Hippocampal formation (tissue), 2 donors: Measurements from ENCODE around the gene HIKESHI.
"Not testable (repeated sequence)": the region's sequence is repeated elsewhere in the genome, so short reads cannot be mapped to it uniquely, and the experiment has no call there.

ENCODE experiments used
- DNase-seq, 2 donors: peaks; one replicate each; lab custom pipeline; 2025; lab: John Stamatoyannopoulos, UW

Gene HIKESHI

DNA sequence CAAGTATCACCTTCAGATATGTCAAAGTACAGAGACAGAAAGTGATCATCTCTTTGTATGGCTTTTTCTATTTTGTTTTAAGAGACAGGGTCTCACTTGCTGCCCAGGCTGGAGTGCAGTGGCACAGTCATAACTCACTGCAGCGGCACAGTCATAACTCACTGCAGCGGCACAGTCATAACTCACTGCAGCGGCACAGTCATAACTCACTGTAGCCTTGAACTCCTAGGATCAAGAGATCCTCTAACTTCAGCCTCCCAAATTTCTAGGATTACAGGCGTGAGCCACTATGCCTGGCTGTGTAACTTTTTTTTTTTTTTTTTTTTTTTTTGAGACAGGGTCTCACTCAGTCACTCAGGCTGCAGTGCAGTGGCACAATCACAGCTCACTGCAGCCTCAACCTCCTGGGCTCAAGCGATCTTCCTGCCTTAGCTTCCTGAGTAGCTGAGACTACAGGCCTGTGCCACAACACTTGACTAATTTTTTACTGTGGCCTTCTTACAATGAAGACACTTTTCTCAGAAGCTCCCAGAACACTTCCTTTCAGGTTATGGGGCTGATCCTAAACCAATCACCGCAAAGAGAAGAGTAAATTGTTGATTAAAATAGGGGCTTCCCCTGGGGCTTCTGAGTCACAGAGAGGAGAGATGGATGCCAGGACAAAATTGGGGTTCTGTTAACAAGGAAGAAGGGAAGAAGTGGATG lies 9.0 kb upstream of the HIKESHI start:
- DNase-seq, result no peak

- no peak for DNase-seq
These were observed 8.0 kb upstream of the HIKESHI start for GRCh38 chr11:86294026-86294425.

DNA sequence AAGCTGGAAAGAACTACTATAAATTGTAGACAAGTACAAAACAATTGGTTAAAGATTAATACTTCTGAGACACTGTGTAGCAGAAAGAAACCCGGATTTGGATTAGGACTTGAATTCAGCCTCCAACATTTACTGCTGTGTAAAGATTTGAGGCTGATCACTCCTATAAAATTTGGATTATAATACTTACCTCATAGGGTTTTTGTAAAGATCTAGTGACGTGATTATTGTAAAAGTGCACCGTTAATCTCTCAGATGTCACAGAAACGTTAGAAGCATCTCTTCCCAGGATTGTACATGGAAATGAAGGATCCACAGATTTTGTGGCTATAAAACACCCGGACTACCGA lies 323 bp upstream of the HIKESHI start:
- DNase-seq, result no peak

DNA sequence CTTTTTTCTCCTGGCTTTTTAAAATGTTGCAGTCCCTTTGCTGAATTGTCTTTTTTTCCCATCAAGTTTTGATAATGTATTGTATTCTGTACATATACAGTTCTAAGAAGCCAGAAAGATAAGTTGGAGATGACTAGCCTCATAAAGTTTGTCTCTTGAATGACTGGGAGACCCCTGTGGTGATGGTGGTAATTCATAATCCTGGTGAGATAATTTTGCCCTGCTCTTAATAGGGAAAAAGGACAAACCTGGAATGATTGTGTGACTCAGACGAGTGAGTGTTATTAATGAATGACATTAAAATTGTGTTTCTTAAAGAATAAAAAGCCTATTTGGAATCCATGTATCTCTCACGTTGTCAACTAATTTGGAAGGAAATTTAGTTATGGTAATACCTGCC lies 1.2 kb downstream of the HIKESHI start:
- no peak for DNase-seq

DNA sequence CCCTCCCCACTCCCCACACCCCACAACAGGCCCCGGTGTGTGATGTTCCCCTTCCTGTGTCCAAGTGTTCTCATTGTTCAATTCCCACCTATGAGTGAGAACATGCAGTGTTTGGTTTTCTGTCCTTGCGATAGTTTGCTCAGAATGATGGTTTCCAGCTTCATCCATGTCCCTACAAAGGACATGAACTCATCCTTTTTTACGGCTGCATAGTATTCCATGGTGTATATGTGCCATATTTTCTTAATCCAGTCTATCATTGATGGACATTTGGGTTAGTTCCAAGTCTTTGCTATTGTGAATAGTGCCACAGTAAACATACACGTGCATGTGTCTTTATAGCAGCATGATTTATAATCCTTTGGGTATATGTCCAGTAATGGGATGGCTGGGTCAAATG lies 6.7 kb downstream of the HIKESHI start:
- DNase-seq, result not testable (repeated sequence)

- no peak for DNase-seq
These were observed 11.8 kb downstream of the HIKESHI start for GRCh38 chr11:86313793-86314192.

GRCh38 chr11:86314636-86315035 lies 12.6 kb downstream of the HIKESHI start:
- DNase-seq, result no peak

DNA sequence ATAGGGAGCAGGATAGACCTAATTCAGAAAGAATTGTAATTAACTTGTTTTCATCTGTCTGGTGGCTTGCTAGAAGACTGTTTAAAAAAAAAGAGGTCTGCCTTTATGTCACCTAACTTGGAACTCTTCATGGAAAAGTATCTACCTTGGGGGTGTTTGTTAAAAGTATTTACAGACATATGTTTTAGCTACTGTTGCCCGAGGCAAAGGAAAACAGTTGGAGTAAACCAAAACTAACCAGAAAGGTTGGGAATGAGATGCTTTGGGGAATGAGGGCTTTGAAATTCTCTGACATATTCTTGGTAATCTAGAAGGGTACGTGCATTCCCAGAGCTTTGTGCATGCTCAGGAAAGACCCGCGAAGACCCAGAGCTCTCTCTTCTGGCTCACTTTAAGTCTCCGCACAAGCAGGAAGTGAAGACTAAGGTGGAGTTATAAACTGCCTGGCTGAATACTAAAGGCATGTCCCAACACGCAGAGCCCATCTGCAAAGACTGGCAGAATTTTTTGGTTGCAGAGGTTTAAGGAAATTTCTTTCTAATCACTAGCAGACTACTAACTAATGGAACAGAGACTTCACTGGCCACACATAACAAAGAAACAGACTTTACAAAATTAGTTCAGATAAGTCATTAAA lies 33.2 kb downstream of the HIKESHI start:
- DNase-seq, result no peak

- DNase-seq, result no peak
These were observed 35.2 kb downstream of the HIKESHI start for GRCh38 chr11:86337227-86337626.

- no peak for DNase-seq
These were observed 39.3 kb downstream of the HIKESHI start for GRCh38 chr11:86341382-86341781.

DNA sequence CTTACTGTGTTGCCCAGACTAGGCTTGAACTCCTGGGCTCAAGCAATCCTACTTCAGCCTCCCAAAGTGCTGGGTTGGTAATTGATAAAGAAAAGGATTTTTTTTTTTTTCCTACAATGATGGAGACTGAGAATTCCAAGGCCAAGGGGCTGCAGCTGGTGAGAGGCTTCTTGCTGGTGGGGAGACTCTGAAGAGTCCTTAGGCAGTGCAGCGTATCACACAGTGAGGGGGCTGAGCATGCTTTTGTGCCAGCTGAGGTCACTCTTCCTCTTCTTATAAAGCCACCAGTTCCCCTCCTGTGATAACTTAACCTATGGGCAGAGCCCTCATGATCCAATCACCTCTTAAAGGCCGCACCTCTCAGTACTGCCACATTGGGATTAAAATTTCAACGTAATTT lies 44.5 kb downstream of the HIKESHI start:
- no peak for DNase-seq

- no peak for DNase-seq
These were observed 53.2 kb downstream of the HIKESHI start for GRCh38 chr11:86355256-86355655.

DNA sequence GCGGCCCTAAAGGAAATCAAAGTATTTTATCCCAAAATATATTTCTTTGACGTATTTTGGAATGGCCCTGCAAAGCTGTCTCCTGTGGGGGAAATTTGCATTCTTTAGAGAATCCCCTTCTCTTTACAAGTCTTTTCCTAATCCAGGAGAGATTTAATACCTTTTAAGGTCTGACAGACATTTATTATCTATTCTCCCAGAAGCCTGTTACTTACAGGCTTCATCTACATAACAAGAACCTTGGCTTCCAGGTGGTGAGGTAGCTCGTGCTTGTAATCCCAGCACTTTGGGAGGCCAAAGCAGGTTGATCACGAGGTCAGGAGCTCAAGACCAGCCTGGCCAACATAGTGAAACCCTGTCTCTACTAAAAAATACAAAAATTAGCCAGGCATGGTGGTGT lies 55.4 kb downstream of the HIKESHI start:
- DNase-seq, result not testable (repeated sequence)

DNA sequence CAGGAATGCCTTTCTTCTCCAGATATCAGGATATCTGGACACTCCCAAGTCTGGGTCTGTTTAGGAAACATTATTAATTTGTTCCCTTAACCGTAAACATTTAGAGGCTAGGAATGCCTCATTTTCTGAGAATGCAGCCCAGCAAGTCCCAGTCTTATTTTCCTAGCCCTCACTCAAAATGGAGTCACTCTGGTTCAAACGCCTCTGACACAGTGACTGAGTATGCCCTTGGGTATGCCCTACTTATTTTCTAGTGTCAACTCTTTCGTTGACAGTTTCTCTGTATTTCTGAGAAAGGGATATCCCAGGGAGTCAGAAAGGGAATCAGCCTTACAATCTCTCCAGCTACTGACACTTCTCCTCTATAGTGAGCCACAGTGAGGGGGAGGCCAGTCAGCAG lies 56.7 kb downstream of the HIKESHI start:
- DNase-seq, result no peak

DNA sequence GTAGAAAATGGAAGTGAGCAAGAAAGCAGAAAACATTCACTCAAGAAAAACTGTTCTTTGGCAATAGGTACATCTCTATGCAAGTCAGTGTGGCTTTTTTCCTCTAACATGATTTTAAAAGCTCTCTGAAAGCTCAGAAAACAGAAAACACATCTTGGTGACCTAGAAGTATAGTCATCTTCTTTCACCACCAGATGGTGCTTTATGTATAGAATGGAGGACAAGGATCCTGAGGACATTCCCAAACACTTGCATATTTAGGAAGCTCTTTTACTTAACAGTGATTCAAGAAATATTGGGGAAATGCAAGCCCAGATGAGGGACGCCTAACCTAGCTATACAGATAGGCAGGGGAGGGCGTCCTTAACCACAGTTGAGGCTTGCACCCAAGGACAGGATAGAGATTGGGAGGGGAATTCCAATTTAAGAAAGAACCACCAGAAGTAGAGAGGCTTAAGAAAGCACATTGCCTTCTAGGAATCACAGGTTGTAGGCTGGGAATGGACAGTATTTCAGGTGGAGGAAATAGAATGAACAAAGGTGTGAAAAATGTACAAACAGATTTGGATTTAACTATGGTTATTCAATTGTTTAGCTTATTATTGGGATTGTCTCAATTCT lies 58.8 kb downstream of the HIKESHI start:
- peak in 1 of 2 donors; percentile 34 for DNase-seq

DNA sequence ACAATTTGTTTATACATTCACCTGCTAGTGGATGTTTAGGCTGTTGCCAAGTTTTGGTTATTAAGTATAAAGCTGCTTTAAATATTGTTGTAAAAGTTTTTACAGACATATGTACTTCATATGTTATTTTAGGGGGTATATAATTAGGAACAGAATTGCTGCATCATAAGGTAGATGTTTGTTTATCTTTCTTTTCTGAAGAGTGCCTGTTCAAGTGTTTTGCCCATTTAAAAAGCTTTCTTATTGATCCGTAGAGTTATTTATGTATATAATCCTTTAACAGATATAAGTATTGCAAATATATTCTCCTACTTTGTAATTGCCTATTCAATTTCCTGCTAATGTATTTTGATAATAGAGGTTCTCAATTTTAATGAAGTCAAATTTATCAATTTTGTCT lies 61.4 kb downstream of the HIKESHI start:
- DNase-seq, result no peak

DNA sequence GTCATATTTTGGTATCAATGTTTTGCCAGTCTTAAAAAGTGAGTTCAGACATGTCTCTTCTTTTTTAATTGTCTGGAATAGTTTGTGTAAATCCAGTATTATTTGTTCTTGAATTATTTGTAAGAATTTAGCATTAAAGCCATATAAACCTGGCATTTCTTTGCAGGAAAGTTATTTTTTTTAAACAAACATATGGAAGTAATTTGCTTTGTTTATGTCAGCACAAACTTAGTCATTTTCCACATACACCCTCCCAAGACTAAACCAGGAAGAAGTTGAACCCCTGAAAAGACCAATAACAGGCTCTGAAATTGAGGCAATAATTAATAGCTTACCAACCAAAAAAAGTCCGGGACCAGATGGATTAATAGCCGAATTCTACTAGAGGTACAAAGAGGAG lies 63.5 kb downstream of the HIKESHI start:
- no peak for DNase-seq

- no peak for DNase-seq
These were observed 67.6 kb downstream of the HIKESHI start for GRCh38 chr11:86369668-86370067.

DNA sequence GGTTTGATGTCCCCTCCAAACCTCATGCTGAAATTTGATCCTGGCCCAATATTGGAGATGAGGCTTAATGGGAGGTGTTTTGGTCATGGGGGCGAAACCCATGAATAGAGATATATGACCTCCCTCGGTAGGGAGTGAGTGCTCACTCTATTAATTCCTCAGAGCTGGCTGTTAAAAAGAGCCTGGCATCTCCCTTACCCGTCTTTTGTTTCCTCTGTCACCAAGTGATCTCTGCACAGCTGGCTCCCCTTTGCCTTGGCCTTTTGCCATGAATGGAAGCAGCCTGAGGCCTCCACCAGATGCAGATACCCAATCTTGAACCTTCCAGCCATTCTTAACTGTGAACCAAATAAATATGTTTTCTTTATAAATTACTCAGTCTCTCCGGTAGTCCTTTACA lies 68.1 kb downstream of the HIKESHI start:
- DNase-seq, result no peak

- DNase-seq, result no peak
These were observed 69.0 kb downstream of the HIKESHI start for GRCh38 chr11:86370922-86371594.

DNA sequence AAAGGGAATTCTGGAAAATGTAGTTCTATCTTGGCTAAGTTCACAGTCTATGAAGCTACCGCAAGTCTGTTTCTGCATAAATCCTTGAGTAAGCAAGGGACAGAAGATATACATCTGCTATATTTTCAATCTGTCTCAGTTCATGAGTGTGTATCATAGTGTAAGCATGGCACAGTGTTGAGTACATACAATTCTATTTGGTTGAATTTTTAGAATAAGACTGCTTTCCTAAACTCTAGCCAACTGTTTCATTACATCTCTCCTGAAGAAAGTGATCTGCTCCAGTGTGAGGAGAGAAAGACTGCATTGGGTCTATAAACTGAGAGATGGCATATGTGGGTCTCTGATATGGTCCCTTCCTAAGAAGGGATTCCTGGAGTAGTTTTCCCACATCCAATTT lies 70.0 kb downstream of the HIKESHI start:
- DNase-seq, result no peak

DNA sequence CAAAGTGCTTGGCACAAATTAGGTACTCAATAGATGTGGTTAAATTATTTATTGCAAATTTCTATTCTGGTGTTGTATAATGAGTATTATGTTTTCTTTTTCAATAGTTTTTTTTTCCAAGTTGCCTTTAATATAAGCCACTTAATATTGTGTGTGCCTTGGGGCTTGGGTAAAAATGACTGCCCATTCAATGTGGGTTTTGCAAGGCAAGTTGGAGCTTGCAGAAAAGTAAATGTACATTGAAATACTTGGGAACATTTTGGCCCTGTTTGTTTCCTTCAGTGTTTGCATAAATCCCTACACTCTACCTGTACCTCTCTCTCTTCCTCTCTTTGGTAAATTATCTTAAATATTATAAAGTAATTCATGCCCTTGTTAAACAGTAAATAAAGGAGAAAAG lies 70.5 kb downstream of the HIKESHI start:
- DNase-seq, result no peak

DNA sequence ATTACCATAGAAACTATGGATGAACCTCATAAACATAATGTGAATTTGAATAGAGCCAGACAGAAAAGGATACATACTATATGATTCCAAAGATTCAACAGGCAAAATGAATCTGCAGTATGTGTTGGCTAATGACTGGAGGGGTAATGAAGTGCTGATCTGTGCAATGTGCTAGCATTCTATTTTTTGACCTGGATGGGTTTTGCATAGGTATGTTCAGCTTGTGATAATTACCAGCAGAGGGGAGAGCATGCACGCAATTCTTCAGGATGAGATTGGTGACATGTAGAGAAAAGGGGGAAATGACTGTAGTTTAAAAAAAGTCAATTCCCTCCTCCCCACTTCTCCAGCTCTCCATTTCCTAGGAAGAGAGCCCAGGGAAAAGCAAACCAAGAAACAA lies 72.0 kb downstream of the HIKESHI start:
- DNase-seq, result no peak
